ENCODE measurements around the gene TRAPPC2L.
"Not testable (repeated sequence)": the region's sequence is repeated elsewhere in the genome, so short reads cannot be mapped to it uniquely, and the experiment has no call there.

Gene TRAPPC2L

DNA sequence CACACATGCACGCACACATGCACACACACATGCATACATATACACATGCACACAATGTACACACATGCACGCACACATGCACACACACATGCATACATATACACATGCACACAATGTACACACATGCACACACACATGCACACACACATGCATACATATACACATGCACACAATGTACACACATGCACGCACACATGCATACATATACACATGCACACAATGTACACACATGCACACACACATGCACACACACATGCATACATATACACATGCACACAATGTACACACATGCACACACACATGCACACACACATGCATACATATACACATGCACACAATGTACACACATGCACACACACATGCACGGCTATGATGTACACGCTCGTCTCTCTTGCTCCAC, 37.3 kb downstream of the TRAPPC2L start:
- not testable (repeated sequence) for DNase-seq

DNA sequence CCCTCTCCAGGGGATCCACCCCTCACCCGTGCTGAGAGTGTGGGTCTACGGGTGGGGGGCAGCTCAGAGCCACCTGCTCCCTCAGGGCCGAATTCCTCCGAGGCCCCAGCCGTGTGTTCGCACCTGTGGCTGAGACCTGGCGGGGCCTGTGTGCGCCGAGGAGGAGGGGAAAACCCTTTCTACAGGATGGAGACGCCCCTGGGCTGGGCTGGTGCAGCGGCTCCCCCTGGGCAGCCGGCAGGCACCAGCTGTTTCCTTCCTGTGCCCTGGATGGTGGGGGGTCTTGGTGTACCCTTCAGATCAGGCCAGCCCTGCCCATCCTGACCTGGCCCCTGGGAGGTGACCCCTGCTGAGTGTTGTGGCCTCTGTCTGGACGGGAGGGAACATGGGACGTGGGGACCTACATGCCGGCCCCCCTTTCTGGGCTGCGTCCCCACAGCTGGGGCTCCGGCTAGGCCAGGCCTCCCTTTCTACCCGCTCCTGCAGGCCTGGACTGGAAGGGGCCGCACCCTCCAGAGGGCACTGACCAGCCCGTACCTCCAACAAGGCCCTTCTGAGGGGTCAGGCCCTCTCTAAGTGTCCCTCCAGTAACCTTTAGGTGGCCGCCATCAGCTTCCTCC, 37.9 kb downstream of the TRAPPC2L start:
- no peak for DNase-seq

- DNase-seq: no peak
Measured at GRCh38 chr16:88895335-88895734, 38.4 kb downstream of the TRAPPC2L start.

- DNase-seq: no peak
Measured at GRCh38 chr16:88896238-88897070, 39.5 kb downstream of the TRAPPC2L start.

GRCh38 chr16:88897696-88898425, 40.9 kb downstream of the TRAPPC2L start:
- DNase-seq: no peak

DNA sequence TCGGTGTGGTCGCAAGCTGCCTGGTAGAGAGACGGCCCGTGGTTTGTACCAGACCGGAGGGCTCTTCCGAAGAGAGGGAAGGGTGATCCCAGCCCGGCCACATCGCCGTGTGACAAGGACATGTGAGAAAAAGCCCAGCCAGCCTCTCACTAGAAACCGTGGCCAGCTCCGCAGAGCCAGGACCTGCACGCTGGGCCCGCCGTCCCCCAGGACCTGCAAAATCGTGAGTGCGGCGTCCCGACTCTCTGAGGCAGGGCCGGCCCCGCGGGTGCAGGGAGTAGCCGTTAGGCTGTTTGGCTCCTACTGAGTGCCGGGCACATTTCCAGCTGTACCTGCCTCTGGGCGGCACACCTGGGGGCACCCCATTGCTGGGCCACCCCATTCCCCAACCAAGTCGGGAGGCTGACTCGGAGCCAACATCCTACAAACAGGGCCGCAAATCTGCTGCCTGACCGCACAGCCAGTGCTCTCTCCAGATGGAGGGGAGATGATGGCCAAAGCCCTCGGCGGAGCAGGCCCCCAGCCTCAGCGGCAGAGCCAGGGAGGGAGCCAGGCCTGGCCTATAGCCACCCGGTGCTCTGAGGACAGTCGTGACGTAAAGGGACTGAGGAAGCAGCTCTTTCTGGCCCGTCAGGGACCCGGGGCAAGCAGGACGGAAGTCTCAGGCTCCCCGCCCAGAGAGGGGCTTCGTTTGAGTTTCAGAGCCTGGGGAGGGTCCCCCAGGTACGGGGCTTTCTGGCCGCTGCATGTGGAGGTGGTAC, 43.2 kb downstream of the TRAPPC2L start:
- no peak for DNase-seq

DNA sequence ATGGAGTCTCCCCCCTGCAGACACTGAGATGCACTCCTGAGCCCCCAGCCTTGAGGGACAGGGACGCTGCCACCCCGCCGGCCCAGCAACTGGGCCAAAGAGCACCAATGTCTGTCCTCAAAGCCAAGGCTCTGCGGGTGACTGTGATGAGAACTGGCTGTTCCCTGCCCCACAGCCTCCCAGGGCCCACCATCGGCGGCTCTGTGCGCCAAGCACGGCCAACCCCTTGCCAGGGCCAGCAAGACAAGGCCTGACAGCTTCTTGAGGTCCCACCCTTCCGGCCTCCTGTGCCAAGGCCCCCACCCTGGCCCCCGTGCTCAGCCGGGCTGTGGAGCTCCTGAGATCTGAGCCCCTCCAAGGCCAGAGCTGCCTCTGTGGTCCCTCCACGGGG, 43.7 kb downstream of the TRAPPC2L start:
- DNase-seq: no peak

DNA sequence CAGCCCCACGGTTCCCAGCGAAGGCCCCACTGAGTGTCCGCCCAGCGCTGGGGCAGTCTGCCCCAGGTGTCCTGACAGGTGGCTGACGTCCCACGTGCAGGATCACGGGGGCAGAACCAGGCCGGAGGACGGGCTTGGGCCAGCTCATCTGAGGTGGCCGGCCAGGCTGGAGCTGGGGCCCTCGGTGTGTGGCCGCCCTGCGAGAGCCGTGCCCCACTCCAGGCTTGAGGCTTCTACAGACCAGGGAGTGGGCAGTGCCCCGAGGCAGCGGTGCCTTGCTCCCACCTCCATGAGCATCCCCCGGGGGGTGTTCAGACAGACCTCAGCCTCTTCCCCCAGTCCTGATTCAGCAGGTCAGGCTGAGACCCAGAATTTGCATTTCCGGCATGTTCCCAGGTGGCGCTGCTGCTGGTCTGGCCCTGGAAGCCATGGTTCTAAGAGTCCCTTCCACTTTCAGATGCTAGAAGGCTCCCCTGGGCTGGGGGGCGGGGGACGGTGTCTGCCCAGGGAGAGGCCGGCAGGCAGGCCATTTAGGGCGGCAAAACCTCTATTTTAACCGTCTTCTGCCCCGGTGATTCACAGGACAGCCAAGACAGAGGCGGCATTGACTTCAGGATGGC, 44.9 kb downstream of the TRAPPC2L start:
- DNase-seq: no peak

- DNase-seq: no peak
Measured at GRCh38 chr16:88902744-88903143, 45.8 kb downstream of the TRAPPC2L start.

GRCh38 chr16:88903267-88903666, 46.3 kb downstream of the TRAPPC2L start:
- no peak for DNase-seq

DNA sequence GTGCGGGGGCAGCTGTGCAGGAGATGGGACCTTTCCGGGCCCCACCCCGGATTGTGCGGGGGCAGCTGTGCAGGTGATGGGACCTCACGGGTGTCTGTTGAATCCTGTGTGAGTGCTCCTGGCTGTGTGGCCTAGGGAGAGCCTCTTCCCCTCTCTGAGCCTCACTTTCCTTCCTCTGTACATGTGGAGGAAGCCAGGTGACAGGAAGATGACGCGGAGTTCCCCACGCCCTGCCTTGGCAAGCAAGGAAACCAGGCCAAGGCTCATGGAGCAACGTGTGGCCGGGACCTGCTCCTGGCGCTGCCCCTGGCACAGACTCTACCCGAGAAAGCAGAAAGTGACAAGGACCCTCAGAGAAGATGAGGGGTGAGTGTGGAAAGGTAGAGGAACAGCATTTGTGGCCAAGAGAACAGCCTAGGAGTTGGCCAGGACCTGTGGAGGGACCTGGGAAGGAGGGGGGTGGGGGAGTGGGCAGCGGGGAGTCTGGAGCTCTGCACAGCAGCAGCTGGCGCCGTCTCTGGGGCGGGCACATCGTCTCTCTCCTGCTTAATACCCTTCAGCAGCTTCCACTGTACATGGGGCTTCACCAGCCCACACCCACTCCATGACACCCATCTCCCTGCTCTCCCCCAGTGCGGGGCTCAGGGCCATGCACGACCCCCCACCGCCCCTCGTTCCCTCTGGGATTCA, 47.9 kb downstream of the TRAPPC2L start:
- no peak for DNase-seq

DNA sequence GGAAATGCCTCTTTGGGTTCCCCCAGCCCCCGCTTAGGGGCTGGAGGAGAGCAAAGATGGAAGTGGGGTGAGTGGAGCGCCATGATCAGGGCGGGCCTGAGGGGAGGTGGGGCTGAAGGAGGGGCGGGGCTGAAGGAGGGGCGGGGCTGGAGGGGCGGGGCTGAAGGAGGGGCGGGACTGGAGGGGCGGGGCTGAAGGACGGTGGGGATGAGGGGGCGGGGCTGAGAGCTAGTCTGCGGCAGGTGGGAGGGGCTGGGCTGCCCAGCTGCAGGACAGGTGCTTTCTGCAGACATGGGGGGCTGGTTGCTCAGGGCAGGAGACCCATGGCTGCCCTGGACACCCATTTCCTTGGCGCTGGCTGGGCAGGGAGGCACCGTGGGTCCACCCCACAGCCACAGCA, 48.6 kb downstream of the TRAPPC2L start:
- peak; percentile 10 for DNase-seq

DNA sequence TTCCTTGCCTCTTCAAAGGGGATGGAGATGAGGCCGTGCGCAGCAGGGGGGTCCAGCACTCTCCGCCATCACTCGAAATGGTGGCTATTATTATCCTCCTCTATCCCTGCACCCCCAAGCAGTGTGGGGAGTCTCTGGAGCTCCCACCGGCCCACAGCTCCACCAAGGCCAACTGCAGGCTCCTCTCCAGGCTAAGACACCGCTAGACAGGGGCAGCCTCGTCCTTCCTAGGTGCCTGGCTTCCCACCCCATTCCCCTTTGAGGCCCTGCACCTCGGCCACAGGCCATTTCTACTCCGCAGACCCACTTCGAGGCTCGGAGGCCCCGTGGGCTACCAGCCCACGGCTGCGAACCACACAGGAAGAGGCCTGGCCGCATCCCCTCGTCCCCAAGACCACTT, 49.1 kb downstream of the TRAPPC2L start:
- DNase-seq: no peak

- no peak for DNase-seq
Measured at GRCh38 chr16:88906535-88907105, 49.7 kb downstream of the TRAPPC2L start.

GRCh38 chr16:88907768-88908167, 50.8 kb downstream of the TRAPPC2L start:
- no peak for DNase-seq

GRCh38 chr16:88908307-88908706, 51.4 kb downstream of the TRAPPC2L start:
- DNase-seq: no peak

- DNase-seq: no peak
Measured at GRCh38 chr16:88909431-88910210, 52.7 kb downstream of the TRAPPC2L start.

- DNase-seq: no peak
Measured at GRCh38 chr16:88910284-88911135, 53.6 kb downstream of the TRAPPC2L start.

- DNase-seq: no peak
Measured at GRCh38 chr16:88911136-88911945, 54.4 kb downstream of the TRAPPC2L start.
